SIG-M5 treated with dmso at 0.1 percent for 504 hours (cell line): ENCODE results near the gene TOR1AIP2.

Source experiments
- DNase-seq: peaks from one replicate; lab custom pipeline; 2025; ENCODE audit not compliant: unreplicated experiment; lab: John Stamatoyannopoulos, UW

TOR1AIP2 gene

GRCh38 chr1:179826626-179827280 lies 50.9 kb downstream of the TOR1AIP2 start:
- DNase-seq = no peak

GRCh38 chr1:179825798-179826460 lies 51.7 kb downstream of the TOR1AIP2 start:
- DNase-seq = no peak

- DNase-seq = no peak
These were observed 52.4 kb downstream of the TOR1AIP2 start for GRCh38 chr1:179825206-179825605.

GRCh38 chr1:179824265-179824664 lies 53.3 kb downstream of the TOR1AIP2 start:
- peak; percentile 64 for DNase-seq

- no peak for DNase-seq
These were observed 53.9 kb downstream of the TOR1AIP2 start for GRCh38 chr1:179823693-179824092.

- no peak for DNase-seq
These were observed 55.5 kb downstream of the TOR1AIP2 start for GRCh38 chr1:179822065-179822464.

- no peak for DNase-seq
These were observed 56.1 kb downstream of the TOR1AIP2 start for GRCh38 chr1:179821524-179821923.

GRCh38 chr1:179820226-179820970 lies 57.2 kb downstream of the TOR1AIP2 start:
- DNase-seq = peak; percentile 93

GRCh38 chr1:179818743-179819173 lies 58.8 kb downstream of the TOR1AIP2 start:
- DNase-seq = no peak

GRCh38 chr1:179818260-179818659 lies 59.3 kb downstream of the TOR1AIP2 start:
- DNase-seq = no peak

- no peak for DNase-seq
These were observed 59.8 kb downstream of the TOR1AIP2 start for GRCh38 chr1:179817789-179818188.

- DNase-seq = no peak
These were observed 60.5 kb downstream of the TOR1AIP2 start for GRCh38 chr1:179817056-179817455.

GRCh38 chr1:179816196-179816960 lies 61.2 kb downstream of the TOR1AIP2 start:
- no peak for DNase-seq

GRCh38 chr1:179815641-179816040 lies 62.0 kb downstream of the TOR1AIP2 start:
- no peak for DNase-seq

- DNase-seq = no peak
These were observed 63.1 kb downstream of the TOR1AIP2 start for GRCh38 chr1:179814546-179814838.

GRCh38 chr1:179813626-179814545 lies 63.7 kb downstream of the TOR1AIP2 start:
- no peak for DNase-seq

- DNase-seq = no peak
These were observed 64.9 kb downstream of the TOR1AIP2 start for GRCh38 chr1:179812501-179813292.

GRCh38 chr1:179810367-179810715 lies 67.3 kb downstream of the TOR1AIP2 start:
- no peak for DNase-seq

GRCh38 chr1:179809506-179810366 lies 67.9 kb downstream of the TOR1AIP2 start:
- DNase-seq = peak; percentile 87
